ENCODE data around the gene ABLIM1. TPM values are rescaled to one million over a fixed set of nuclear protein-coding genes. Genes with fewer than 3 reads are reported as not detected.

ABLIM1 gene
- total RNA-seq, 4 donors from 2014 or later = 122 to 257 (median 138) TPM

- no peak for TF ChIP-seq CTCF (IDR thresholded peaks at IDR 0.05)
- DNase-seq (ENCODE audit: low spot score) = no peak
- ATAC-seq (ENCODE audit: low FRiP score) = peak; percentile 60
Observed at GRCh38 chr10:114648368-114648767, 9.7 kb downstream of the ABLIM1 start.

- ATAC-seq (ENCODE audit: low FRiP score) = peak; percentile 9
- no peak for TF ChIP-seq CTCF (IDR thresholded peaks at IDR 0.05)
- no peak for DNase-seq (ENCODE audit: low spot score)
Observed at GRCh38 chr10:114647545-114648138, 10.4 kb downstream of the ABLIM1 start.

- DNase-seq (ENCODE audit: low spot score) = no peak
- ATAC-seq (ENCODE audit: low FRiP score) = no peak
- no peak for TF ChIP-seq CTCF (IDR thresholded peaks at IDR 0.05)
Observed at GRCh38 chr10:114646426-114646825, 11.6 kb downstream of the ABLIM1 start.

GRCh38 chr10:114645706-114646105 lies 12.4 kb downstream of the ABLIM1 start:
- no peak for TF ChIP-seq CTCF (IDR thresholded peaks at IDR 0.05)
- no peak for ATAC-seq (ENCODE audit: low FRiP score)
- DNase-seq (ENCODE audit: low spot score) = no peak

- TF ChIP-seq CTCF (IDR thresholded peaks at IDR 0.05) = no peak
- DNase-seq (ENCODE audit: low spot score) (no peak), ATAC-seq (ENCODE audit: low FRiP score) (no peak)
Observed at GRCh38 chr10:114643158-114643557, 14.9 kb downstream of the ABLIM1 start.

- TF ChIP-seq CTCF (IDR thresholded peaks at IDR 0.05) = no peak
- ATAC-seq (ENCODE audit: low FRiP score) = no peak
- DNase-seq (ENCODE audit: low spot score) = no peak
Observed at GRCh38 chr10:114642729-114643128, 15.3 kb downstream of the ABLIM1 start.

GRCh38 chr10:114638821-114639625 lies 19.1 kb downstream of the ABLIM1 start:
- TF ChIP-seq CTCF (IDR thresholded peaks at IDR 0.05) = no peak
- no peak for ATAC-seq (ENCODE audit: low FRiP score)
- DNase-seq (ENCODE audit: low spot score) = no peak

All from omental fat pad (tissue), 4 donors.